ENCODE data around the gene MRPL24.

DNA sequence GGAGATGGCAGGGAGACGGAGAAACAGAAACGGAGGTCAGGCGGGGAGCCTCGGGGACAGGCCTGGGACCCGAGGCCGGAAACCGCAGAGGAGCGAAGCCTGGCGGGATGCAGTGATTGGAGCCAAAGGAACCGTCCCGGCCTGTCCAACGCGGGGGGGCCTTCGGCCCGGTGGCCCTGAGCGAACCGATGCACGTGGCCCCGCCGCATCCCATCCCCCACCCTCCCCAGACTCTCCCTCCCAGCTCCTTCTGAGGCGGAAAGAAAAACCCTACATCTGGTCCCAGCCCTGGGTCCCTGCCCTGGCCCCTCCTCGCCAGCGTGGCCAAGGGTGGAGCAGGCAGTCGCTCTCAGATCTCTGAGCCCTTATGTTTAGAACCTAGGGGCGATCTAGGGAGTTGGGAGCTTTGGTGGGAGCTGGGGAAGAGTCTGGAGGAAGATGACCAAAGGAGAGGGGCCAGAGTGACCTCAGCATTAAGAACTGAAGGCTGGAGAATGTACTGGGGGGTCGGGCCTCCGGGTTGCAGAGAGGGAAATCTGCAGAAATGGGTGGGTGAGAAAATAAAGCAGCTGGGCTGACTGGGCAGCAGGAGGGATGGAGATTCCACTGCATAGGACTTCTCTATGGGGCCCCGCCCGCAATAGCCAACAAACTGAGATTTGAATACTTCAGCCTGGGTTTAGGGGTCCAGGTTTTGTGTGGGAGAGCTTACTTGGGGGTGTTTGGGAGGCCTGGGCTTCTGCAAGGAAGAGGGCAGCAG is 34.1 kb downstream of the MRPL24 start:
- TF ChIP-seq, protein P1, sequence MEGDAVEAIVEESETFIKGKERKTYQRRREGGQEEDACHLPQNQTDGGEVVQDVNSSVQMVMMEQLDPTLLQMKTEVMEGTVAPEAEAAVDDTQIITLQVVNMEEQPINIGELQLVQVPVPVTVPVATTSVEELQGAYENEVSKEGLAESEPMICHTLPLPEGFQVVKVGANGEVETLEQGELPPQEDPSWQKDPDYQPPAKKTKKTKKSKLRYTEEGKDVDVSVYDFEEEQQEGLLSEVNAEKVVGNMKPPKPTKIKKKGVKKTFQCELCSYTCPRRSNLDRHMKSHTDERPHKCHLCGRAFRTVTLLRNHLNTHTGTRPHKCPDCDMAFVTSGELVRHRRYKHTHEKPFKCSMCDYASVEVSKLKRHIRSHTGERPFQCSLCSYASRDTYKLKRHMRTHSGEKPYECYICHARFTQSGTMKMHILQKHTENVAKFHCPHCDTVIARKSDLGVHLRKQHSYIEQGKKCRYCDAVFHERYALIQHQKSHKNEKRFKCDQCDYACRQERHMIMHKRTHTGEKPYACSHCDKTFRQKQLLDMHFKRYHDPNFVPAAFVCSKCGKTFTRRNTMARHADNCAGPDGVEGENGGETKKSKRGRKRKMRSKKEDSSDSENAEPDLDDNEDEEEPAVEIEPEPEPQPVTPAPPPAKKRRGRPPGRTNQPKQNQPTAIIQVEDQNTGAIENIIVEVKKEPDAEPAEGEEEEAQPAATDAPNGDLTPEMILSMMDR (IDR thresholded peaks at IDR 0.05; ENCODE audit: low read depth, low read length, poor library complexity, severe bottlenecking): no peak
- no peak for TF ChIP-seq EZH2phosphoT487 (IDR thresholded peaks at IDR 0.05; ENCODE audit: borderline replicate concordance, low read length)
